Activated CD4-positive, alpha-beta T cell treated with anti-CD3 and anti-CD28 coated beads, Interleukin-2, amount 10 ng/mL, durations not matched to agents 24 days and 14 days (primary cell): ENCODE data around the gene OOSP4A. TPM values are rescaled to one million over a fixed set of nuclear protein-coding genes. Genes with fewer than 3 reads are reported as not detected.
"Not testable (repeated sequence)": the region's sequence is repeated elsewhere in the genome, so short reads cannot be mapped to it uniquely, and the experiment has no call there.

Experiments
- DNase-seq: peaks from one replicate; pipeline ENCODE4 v3.0.0; 2022
- H3K27ac Mint-ChIP-seq: one replicate; pipeline ENCODE4 v1.8.0; 2022; ENCODE audit warnings: mild to moderate bottlenecking, mixed read lengths
- H3K27me3 Mint-ChIP-seq: one replicate; pipeline ENCODE4 v1.8.0; 2022; ENCODE audit warnings: mixed read lengths
- H3K36me3 Mint-ChIP-seq: one replicate; pipeline ENCODE4 v1.8.0; 2022; ENCODE audit warnings: low read depth, mild to moderate bottlenecking, mixed read lengths
- H3K4me1 Mint-ChIP-seq: one replicate; pipeline ENCODE4 v1.8.0; 2021; ENCODE audit warnings: mixed read lengths
- H3K4me3 Mint-ChIP-seq: one replicate; pipeline ENCODE4 v1.8.0; 2022; ENCODE audit warnings: mild to moderate bottlenecking, moderate library complexity, mixed read lengths
- H3K9me3 Mint-ChIP-seq: one replicate; pipeline ENCODE4 v1.8.0; 2021; ENCODE audit warnings: mixed read lengths
- intact Hi-C: fragments of 100-400 bp; cut with micrococcal nuclease; formaldehyde crosslinking; loops from one replicate; pipeline ENCODE4 v1.15.1; 2023
- total RNA-seq: library from RNA; stranded (reverse); gene quantifications from 2 replicates; pipeline ENCODE4 v1.2.3, GENCODE V29; 2022

The OOSP4A gene
- total RNA-seq, 1 donor from 2014 or later: not detected

DNA sequence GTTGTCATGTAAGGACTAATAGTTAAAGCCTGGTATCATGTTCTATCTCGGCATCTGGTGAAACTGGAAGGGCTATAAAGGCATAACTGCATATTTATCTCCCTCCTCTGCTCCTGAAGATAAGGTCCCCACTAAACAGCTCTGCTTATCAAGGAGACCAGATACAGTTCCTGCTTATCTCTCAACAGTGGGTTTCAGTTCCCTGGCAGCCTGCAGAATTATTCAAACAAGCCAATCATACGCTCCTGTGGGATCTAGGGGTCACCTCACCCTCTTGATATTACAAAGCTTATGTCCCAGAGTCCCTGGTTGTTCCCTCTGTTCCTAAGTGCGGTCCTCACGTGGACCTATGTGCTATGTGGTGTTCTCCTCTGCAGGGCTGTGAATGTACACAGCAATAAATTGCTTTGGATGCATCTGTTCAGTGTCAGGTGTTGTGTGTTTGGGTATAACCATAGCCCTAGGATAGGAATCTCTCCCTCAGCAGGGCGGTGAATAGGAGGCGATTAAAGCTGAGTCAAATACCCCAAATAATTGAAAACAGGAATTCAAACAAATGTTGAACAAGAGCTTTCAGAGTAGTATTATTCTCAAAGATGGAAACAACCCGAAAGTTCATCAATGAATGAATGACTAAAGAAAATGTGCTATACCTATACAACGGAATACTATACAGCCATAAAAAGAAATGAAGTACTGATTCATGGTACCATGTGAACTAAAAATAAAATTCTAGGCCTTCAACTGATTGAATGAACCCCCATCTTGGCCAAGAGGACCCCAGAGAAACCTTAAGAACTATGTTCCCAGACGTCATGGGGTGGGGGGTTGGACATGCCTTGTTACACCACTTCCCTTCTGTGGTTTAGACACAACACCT, 3.1 kb upstream of the OOSP4A start:
- Mint-ChIP-seq H3K4me1 (no peaks in the 10 kb centered on the region), H3K27ac (no peak overlapping the region), H3K36me3 (no peaks in the 10 kb centered on the region), H3K27me3 (peaks cover 4% of the 10 kb centered on the region), H3K4me3 (no peak overlapping the region), H3K9me3 (no peaks in the 10 kb centered on the region)
- no peak for DNase-seq
- intact Hi-C loops: no loop called here

DNA sequence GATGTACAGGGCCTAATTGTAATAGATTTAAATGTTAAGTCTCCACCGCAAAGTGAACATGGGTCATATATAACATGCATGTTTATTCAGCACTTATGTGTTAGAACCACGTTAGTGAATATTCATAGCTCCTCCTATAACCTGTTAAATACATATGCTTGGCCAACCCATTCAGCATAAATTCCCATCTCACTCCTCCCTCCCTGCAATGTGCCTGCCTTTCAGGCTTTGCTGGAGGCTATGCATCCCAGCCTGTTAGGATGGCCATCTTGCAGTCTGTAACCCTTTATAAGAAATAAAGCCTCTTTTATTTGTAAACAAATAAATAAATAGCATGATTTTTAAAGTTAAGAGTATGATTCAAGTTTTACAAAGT, 1.7 kb upstream of the OOSP4A start:
- intact Hi-C loops: no loop called here
- H3K4me1 Mint-ChIP-seq: no peaks in the 10 kb centered on the region
- no peak for DNase-seq
- H3K27ac Mint-ChIP-seq: no peak overlapping the region
- peaks cover 4% of the 10 kb centered on the region for H3K27me3 Mint-ChIP-seq
- H3K9me3 Mint-ChIP-seq: no peaks in the 10 kb centered on the region
- H3K36me3 Mint-ChIP-seq: no peaks in the 10 kb centered on the region
- H3K4me3 Mint-ChIP-seq: no peak overlapping the region

GRCh38 chr11:59965424-59965823, 1.6 kb downstream of the OOSP4A start:
- H3K27ac Mint-ChIP-seq: no peak overlapping the region
- no peaks in the 10 kb centered on the region for H3K36me3 Mint-ChIP-seq
- intact Hi-C loops: no loop called here
- no peak overlapping the region for H3K4me3 Mint-ChIP-seq
- peaks cover 2% of the 10 kb centered on the region for H3K27me3 Mint-ChIP-seq
- H3K4me1 Mint-ChIP-seq: no peaks in the 10 kb centered on the region
- H3K9me3 Mint-ChIP-seq: no peaks in the 10 kb centered on the region
- no peak for DNase-seq

DNA sequence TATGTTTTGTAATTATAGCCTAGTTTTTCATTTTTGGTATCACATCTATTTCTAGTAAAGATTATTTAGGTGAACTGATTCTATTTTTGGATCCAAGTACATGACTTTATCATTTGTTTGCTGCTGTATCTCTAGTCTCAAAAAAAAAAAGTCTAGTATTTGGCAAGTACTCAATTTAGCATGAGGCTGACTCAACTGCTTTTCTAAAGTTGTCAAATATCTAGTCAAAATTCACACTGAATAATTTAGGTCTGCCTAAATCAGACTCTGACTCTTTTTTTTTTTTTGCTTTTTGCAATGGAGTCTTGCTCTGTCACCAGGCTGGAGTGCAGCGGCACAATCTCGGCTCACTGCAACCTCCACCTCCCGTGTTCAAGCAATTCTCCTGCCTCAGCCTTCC, 2.4 kb downstream of the OOSP4A start:
- no peak for DNase-seq
- Mint-ChIP-seq H3K36me3 (no peaks in the 10 kb centered on the region), H3K4me1 (no peaks in the 10 kb centered on the region), H3K4me3 (no peak overlapping the region), H3K27ac (no peak overlapping the region), H3K27me3 (peaks cover 2% of the 10 kb centered on the region), H3K9me3 (no peaks in the 10 kb centered on the region)
- intact Hi-C loops: no loop called here

DNA sequence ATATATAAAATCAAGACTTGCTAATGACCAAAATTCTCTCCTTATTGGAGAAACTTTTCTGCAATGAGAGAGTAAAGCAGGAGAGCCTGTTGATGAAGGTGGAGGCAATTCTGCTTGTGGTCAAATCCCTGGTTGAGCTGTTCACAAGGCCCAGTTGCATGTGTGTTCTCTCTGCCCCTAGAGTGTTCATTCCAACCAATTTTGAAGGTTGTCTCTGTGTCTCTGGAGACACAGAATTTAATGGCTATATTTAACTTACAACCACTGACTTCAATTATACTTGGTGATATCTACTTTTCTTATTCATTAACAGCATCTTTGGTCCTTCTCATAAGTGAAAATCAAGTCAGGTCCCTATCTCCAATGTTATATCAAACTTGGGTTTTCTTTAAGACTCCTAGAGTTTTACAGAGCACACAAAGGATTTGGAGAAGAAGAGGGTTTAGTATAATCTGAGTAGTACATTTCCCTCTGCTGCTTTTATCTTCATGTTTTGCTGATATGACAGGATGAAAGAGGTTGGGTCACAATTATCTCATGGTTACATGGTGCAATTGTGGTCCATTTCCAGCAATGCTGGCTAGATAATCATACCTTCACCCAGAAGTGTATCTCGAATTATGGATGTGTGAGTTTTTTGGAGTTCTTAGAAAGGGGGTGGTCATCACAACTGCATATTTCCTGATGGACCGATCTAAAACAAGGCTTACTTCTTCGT, 4.0 kb downstream of the OOSP4A start:
- Mint-ChIP-seq H3K4me1 (no peaks in the 10 kb centered on the region), H3K4me3 (no peak overlapping the region), H3K36me3 (no peaks in the 10 kb centered on the region), H3K27me3 (peaks cover 2% of the 10 kb centered on the region), H3K27ac (no peak overlapping the region), H3K9me3 (no peaks in the 10 kb centered on the region)
- intact Hi-C loops: no loop called here
- no peak for DNase-seq

DNA sequence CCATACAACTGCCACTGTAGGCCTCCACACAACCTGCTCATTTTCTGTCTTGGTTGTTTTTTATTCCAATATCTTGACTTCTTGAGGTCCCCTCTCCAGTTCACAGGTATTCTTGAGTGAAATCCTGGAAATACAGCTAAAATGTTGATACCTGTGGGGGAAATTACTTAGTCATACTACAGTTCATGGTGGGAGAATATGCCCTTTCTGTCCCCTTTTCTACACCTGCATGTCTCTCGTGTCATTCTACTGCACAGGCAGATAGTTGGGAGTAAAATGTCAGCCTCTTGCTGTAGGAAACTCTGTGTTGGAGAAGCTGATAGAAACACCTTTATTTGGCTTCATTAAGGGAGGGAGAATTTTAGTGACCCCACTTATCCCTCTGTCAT, 4.6 kb downstream of the OOSP4A start:
- H3K9me3 Mint-ChIP-seq: no peaks in the 10 kb centered on the region
- peaks cover 2% of the 10 kb centered on the region for H3K27me3 Mint-ChIP-seq
- no peak overlapping the region for H3K27ac Mint-ChIP-seq
- no peak overlapping the region for H3K4me3 Mint-ChIP-seq
- no peaks in the 10 kb centered on the region for H3K36me3 Mint-ChIP-seq
- no peaks in the 10 kb centered on the region for H3K4me1 Mint-ChIP-seq
- intact Hi-C loops: no loop called here
- no peak for DNase-seq

DNA sequence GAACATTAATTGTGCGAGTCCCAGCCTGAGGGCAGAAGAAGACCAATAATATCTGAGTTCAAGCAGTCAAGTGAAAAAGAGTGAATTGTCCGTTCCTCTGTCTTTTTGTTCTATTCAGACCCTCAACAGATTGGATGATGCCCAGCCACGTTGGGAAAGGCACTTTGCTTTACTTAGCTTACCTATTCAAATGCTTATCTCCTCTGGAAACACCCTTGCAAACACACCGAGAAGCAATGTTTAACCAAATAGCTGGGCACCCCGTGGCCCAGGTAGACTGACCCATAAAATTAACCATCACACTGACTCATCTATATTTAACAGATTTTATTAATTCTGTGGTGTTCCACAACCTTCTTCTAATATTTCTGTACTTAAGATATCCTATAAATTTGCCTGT, 9.3 kb downstream of the OOSP4A start:
- Mint-ChIP-seq H3K27me3 (no peaks in the 10 kb centered on the region), H3K27ac (no peak overlapping the region), H3K36me3 (no peaks in the 10 kb centered on the region), H3K9me3 (no peaks in the 10 kb centered on the region), H3K4me1 (no peaks in the 10 kb centered on the region), H3K4me3 (no peak overlapping the region)
- DNase-seq: no peak
- intact Hi-C loops: no loop called here

DNA sequence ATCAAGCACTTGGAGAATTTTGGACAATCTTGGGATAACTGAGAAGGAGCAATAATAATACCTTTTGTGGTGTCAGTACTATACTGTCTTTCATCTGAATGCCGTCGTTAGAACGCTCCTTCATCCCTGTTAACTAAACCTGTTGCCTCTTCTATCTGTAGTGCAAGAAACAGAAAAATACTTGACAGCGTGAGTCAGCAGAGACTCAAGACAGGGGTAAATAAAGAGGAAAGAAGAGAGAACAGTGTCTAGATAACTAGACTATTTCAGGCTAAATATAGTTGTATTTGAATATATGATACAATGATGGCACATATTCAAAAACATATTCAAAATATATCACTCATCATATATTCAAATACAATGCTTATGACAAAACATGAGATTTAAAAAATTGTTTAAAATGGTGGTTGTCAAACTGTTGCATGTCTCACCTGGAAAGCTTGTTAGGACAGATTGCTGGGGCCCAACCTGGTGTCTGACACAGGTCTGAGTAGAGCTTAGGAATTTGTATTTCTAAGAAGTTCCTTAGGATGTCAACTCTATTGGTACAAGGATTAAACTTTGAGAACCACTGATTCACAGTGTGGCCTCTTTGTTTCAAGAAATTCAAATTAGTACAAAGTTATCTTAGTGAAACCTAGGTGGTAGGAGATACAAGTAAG, 17.4 kb downstream of the OOSP4A start:
- intact Hi-C loops: no loop called here
- Mint-ChIP-seq H3K4me1 (no peaks in the 10 kb centered on the region), H3K4me3 (no peak overlapping the region), H3K27ac (no peak overlapping the region), H3K9me3 (no peaks in the 10 kb centered on the region), H3K36me3 (no peaks in the 10 kb centered on the region), H3K27me3 (no peaks in the 10 kb centered on the region)
- no peak for DNase-seq

DNA sequence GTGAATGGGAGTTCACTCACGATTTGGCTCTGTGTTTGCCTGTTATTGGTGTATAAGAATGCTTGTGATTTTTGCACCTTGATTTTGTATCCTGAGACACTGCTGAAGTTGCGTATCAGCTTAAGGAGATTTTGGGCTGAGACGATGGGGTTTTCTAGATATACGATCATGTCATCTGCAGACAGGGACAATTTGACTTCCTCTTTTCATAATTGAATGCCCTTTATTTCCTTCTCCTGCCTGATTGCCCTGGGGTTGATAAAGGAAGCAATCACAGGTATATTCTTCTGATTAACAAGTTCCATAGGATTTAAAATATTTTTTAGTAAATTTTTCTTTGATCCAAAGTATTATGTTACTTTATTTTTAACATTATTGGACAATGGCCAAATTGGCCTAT, 18.2 kb downstream of the OOSP4A start:
- H3K9me3 Mint-ChIP-seq, H3K27ac Mint-ChIP-seq, intact Hi-C loops, H3K36me3 Mint-ChIP-seq, H3K4me1 Mint-ChIP-seq, DNase-seq, H3K4me3 Mint-ChIP-seq, H3K27me3 Mint-ChIP-seq: not testable (repeated sequence)

DNA sequence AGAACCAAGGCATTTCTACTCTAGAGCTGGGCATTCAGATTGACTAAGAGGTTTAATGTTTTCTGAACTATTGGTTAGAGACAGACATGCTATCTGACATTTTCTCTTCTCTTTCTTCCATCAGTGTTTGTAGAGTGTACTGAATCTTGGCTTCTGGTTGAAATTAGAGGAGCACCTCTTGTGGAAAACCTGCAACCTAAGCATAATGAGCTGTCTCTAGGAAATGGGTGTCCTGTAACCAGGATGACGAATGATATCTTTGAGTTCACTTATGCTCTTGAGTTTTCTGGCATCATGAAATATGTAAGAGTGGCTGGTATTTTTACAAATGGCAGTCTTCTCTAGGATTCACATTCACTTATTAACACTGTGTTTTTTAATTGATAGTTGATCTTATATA, 19.4 kb downstream of the OOSP4A start:
- Mint-ChIP-seq H3K4me1 (no peaks in the 10 kb centered on the region), H3K27me3 (no peaks in the 10 kb centered on the region), H3K4me3 (no peak overlapping the region), H3K9me3 (no peaks in the 10 kb centered on the region), H3K36me3 (no peaks in the 10 kb centered on the region), H3K27ac (no peak overlapping the region)
- DNase-seq: no peak
- intact Hi-C loops: no loop called here

GRCh38 chr11:59984368-59984767, 20.5 kb downstream of the OOSP4A start:
- no peak overlapping the region for H3K27ac Mint-ChIP-seq

DNA sequence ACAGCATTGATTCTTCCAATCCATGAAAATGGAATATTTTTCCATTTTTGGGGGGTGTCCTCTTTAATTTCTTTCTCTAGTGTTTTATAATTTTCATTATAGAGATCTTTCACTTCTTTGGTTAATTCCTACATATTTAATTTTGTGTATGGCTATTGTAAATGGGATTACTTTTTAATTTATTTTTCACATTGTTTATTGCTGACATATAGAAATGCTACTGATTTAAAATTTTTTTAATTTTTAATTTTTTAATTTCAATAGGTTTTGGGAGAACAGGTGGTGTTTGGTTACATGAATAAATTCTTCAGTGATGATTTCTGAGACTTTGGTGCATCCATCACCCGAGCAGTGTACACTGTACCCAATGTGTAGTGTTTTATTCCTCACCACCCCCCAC, 26.6 kb downstream of the OOSP4A start:
- Mint-ChIP-seq H3K27ac (no peak overlapping the region), H3K27me3 (no peaks in the 10 kb centered on the region), H3K36me3 (no peaks in the 10 kb centered on the region), H3K4me3 (no peak overlapping the region), H3K9me3 (peaks cover 6% of the 10 kb centered on the region), H3K4me1 (no peaks in the 10 kb centered on the region)
- DNase-seq: no peak
- intact Hi-C loops: no loop called here

More at GRCh38 chr11:59984368-59984767, 20.5 kb downstream of the OOSP4A start:
- no peak for DNase-seq
- Mint-ChIP-seq H3K4me3 (no peak overlapping the region), H3K9me3 (no peaks in the 10 kb centered on the region), H3K36me3 (no peaks in the 10 kb centered on the region), H3K27me3 (no peaks in the 10 kb centered on the region), H3K4me1 (no peaks in the 10 kb centered on the region)
- intact Hi-C loops: no loop called here

- Mint-ChIP-seq H3K4me1 (no peaks in the 10 kb centered on the region), H3K4me3 (no peak overlapping the region), H3K9me3 (peaks cover 6% of the 10 kb centered on the region), H3K27ac (no peak overlapping the region), H3K27me3 (peaks cover 2% of the 10 kb centered on the region), H3K36me3 (no peaks in the 10 kb centered on the region)
- DNase-seq: no peak
- intact Hi-C loops: no loop called here
Measured at GRCh38 chr11:59992425-59992824, 28.6 kb downstream of the OOSP4A start.

DNA sequence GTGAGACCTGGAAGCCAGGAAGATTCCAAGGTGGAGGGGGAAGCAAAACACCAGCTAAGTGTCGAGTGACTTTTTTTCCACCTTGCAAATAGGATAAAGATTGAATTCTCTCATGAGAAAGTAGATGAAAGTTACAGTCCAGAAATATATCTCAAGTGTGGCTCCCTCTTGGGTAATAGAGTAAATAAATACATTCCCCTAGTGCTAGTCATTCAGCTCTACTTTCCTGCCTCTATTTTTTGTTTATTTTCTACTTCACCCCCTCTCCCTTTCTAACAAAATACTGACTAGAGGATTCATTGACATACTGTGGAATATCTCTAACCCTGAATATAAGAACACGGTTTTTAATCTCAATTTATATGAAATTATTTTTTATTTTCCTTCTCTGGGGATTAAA, 34.0 kb downstream of the OOSP4A start:
- no peak overlapping the region for H3K4me3 Mint-ChIP-seq
- intact Hi-C loops: no loop called here
- peaks cover 2% of the 10 kb centered on the region for H3K27me3 Mint-ChIP-seq
- H3K27ac Mint-ChIP-seq: no peak overlapping the region
- no peaks in the 10 kb centered on the region for H3K36me3 Mint-ChIP-seq
- DNase-seq: no peak
- H3K9me3 Mint-ChIP-seq: no peaks in the 10 kb centered on the region
- no peaks in the 10 kb centered on the region for H3K4me1 Mint-ChIP-seq
